AG04450 (cell line): ENCODE results near the gene ATP2C2. TPM values are rescaled to one million over a fixed set of nuclear protein-coding genes. Genes with fewer than 3 reads are reported as not detected.
"Not testable (repeated sequence)": the region's sequence is repeated elsewhere in the genome, so short reads cannot be mapped to it uniquely, and the experiment has no call there.

ENCODE experiments used
- CTCF ChIA-PET: fragments of 300-600, 350-600 bp; formaldehyde crosslinking; extraction: SDS; loops from one replicate; lab custom pipeline; 2022; ENCODE audit warnings: antibody characterized with exemption, inconsistent platforms; lab: Charles Lee
- POLR2A ChIA-PET: fragments of 350-600 bp; formaldehyde crosslinking; extraction: SDS; loops from one replicate; lab custom pipeline; 2021; ENCODE audit warnings: antibody characterized with exemption, inconsistent platforms; lab: Yijun Ruan, JAX
- DNase-seq: peaks from one replicate; pipeline ENCODE4 v3.0.0-alpha.2; 2011; ENCODE audit warnings: low read depth, low spot score
- H3K27ac ChIP-seq: one replicate; pipeline ENCODE4 v1.5.1; 2012; ENCODE audit warnings: low read depth, low read length, control low read depth
- H3K27me3 ChIP-seq: one replicate; pipeline ENCODE4 v1.6.0; 2012; ENCODE audit warnings: low read length; ENCODE audit not compliant: control insufficient read depth, insufficient read depth
- H3K4me3 ChIP-seq: 2 replicates; pipeline ENCODE4 v1.5.1; 2011; ENCODE audit warnings: mild to moderate bottlenecking, low read depth, low read length, control low read depth
- H3K9me3 ChIP-seq: 2 replicates; pipeline ENCODE4 v1.5.1; 2012; ENCODE audit warnings: low read length; ENCODE audit not compliant: control insufficient read depth, insufficient read depth
- CTCF ChIP-seq: IDR thresholded peaks from 2 replicates; pipeline ENCODE4 v1.5.1; 2011; ENCODE audit warnings: low read depth, low read length, control low read depth, inconsistent platforms
- polyA plus RNA-seq: library from polyadenylated mRNA; depleted of rRNA; stranded (reverse); fragments of >200 nt; gene quantifications from 2 replicates; pipeline ENCODE4 v1.2.3, GENCODE V29; 2011

Gene ATP2C2
- polyA plus RNA-seq, 1 experiment, result not detected

- CTCF ChIA-PET, result no interaction called here
- H3K27me3 ChIP-seq, result peaks cover 38% of the 10 kb centered on the region
- TF ChIP-seq CTCF, result no peak
- H3K4me3 ChIP-seq, result no peak overlapping the region
- DNase-seq, result no peak
- H3K9me3 ChIP-seq, result no peaks in the 10 kb centered on the region
- no peak overlapping the region for H3K27ac ChIP-seq
- POLR2A ChIA-PET, result no interaction called here
These were observed 46.5 kb downstream of the ATP2C2 start for GRCh38 chr16:84414789-84415326.

- H3K4me3 ChIP-seq, result no peak overlapping the region
- TF ChIP-seq CTCF, result no peak
- ChIA-PET CTCF (interaction anchor here (1.1 kb wide), 1 partner anchor 229 kb away, joined by 3 read pairs; no protein-coding TSS in a partner anchor), POLR2A (no interaction called here)
- no peak overlapping the region for H3K27ac ChIP-seq
- DNase-seq, result no peak
- H3K27me3 ChIP-seq, result peaks cover 37% of the 10 kb centered on the region
- no peaks in the 10 kb centered on the region; the same call in 1 of the 2 replicates for H3K9me3 ChIP-seq
These were observed 48.3 kb downstream of the ATP2C2 start for GRCh38 chr16:84416407-84417321.

- CTCF ChIA-PET, result interaction anchor here (1.2 kb wide), 1 partner anchor 66 kb away, joined by 3 read pairs; no protein-coding TSS in a partner anchor
- H3K27me3 ChIP-seq, result peaks cover 37% of the 10 kb centered on the region
These were observed 49.9 kb downstream of the ATP2C2 start for GRCh38 chr16:84418056-84418849.

GRCh38 chr16:84419730-84420129, 51.4 kb downstream of the ATP2C2 start:
- no peak for TF ChIP-seq CTCF
- POLR2A ChIA-PET, result no interaction called here
- no peak for DNase-seq
- H3K27ac ChIP-seq, result no peak overlapping the region
- CTCF ChIA-PET, result no interaction called here
- H3K27me3 ChIP-seq, result peaks cover 27% of the 10 kb centered on the region
- no peaks in the 10 kb centered on the region; the same call in 1 of the 2 replicates for H3K9me3 ChIP-seq
- H3K4me3 ChIP-seq, result no peak overlapping the region

More at GRCh38 chr16:84418056-84418849, 49.9 kb downstream of the ATP2C2 start:
- Histone ChIP-seq H3K4me3 (no peak overlapping the region), H3K9me3 (no peaks in the 10 kb centered on the region; the same call in 1 of the 2 replicates), H3K27ac (no peak overlapping the region)
- DNase-seq, result no peak
- TF ChIP-seq CTCF, result no peak
- POLR2A ChIA-PET, result interaction anchor here (0.7 kb wide), 1 partner anchor 181 kb away, joined by 7 read pairs; no protein-coding TSS in a partner anchor

GRCh38 chr16:84420556-84420955, 52.2 kb downstream of the ATP2C2 start:
- POLR2A ChIA-PET, H3K27ac ChIP-seq, DNase-seq, H3K4me3 ChIP-seq, CTCF ChIA-PET, H3K9me3 ChIP-seq: not testable (repeated sequence)
- peaks cover 20% of the 10 kb centered on the region for H3K27me3 ChIP-seq
